Measurements from ENCODE around the gene TMPRSS4.
A peak's percentile ranks its signal among the peaks of the same experiment; 100 is the strongest.

Gene TMPRSS4

GRCh38 chr11:118081241-118081958 is 4.5 kb downstream of the TMPRSS4 start:
- DNase-seq, result no peak

GRCh38 chr11:118082880-118083552 is 6.1 kb downstream of the TMPRSS4 start:
- no peak for DNase-seq

- DNase-seq, result no peak
Measured at GRCh38 chr11:118084247-118084646, 7.4 kb downstream of the TMPRSS4 start.

- no peak for DNase-seq
Measured at GRCh38 chr11:118084656-118085055, 7.8 kb downstream of the TMPRSS4 start.

GRCh38 chr11:118086913-118087768 is 10.3 kb downstream of the TMPRSS4 start, which contains the start of gene SMIM35:
Gene SMIM35, minus strand, starts transcription at chr11:118086963. Its CDS starts 206 bp downstream, at chr11:118086757.
- DNase-seq, result no peak

GRCh38 chr11:118087931-118088330 is 11.1 kb downstream of the TMPRSS4 start:
- no peak for DNase-seq

- peak; percentile 11 for DNase-seq
Measured at GRCh38 chr11:118088531-118088930, 11.7 kb downstream of the TMPRSS4 start.

GRCh38 chr11:118090545-118091162 is 13.8 kb downstream of the TMPRSS4 start:
- DNase-seq, result no peak

- no peak for DNase-seq
Measured at GRCh38 chr11:118091690-118092089, 14.8 kb downstream of the TMPRSS4 start.

GRCh38 chr11:118092907-118093571 is 16.2 kb downstream of the TMPRSS4 start:
- no peak for DNase-seq

GRCh38 chr11:118095493-118095892 is 18.6 kb downstream of the TMPRSS4 start:
- no peak for DNase-seq

GRCh38 chr11:118095967-118096367 is 19.1 kb downstream of the TMPRSS4 start:
- DNase-seq, result no peak

GRCh38 chr11:118098996-118099837 is 22.3 kb downstream of the TMPRSS4 start:
- DNase-seq, result no peak

GRCh38 chr11:118099838-118100556 is 23.1 kb downstream of the TMPRSS4 start:
- DNase-seq, result no peak

- DNase-seq, result no peak
Measured at GRCh38 chr11:118100691-118101232, 23.9 kb downstream of the TMPRSS4 start.

GRCh38 chr11:118102721-118103261 is 25.9 kb downstream of the TMPRSS4 start:
- DNase-seq, result no peak

GRCh38 chr11:118104491-118104890 is 27.6 kb downstream of the TMPRSS4 start:
- DNase-seq, result no peak

GRCh38 chr11:118105657-118106305 is 28.9 kb downstream of the TMPRSS4 start:
- DNase-seq, result no peak

GRCh38 chr11:118106789-118107335 is 30.0 kb downstream of the TMPRSS4 start:
- no peak for DNase-seq

Measured in CD4-positive, alpha-beta T cell treated with Interleukin-17A for 1 hour (primary cell).